Right lobe of liver (tissue), 4 donors: Measurements from ENCODE around the gene SLC25A52.

Experiments used
- POLR2A ChIP-seq: fragments of 450-650 bp; IDR thresholded peaks from one replicate; pipeline ENCODE4 v1.6.1; 2017; ENCODE audit warnings: antibody characterized with exemption, mild to moderate bottlenecking
- TF ChIP-seq, protein P1 (sequence below), 4 donors: fragments of 200-600 bp in 3 of 4; fragments of 450-650 bp in 1 of 4; IDR thresholded peaks; one replicate each; pipeline versions ENCODE4 v1.5.1 to v1.8.0; 2016 to 2022; ENCODE audit warnings: antibody characterized with exemption in 4 of 4, mild to moderate bottlenecking in 2 of 4
- donor health status: DM: no; HTN: no; CAD: no.
- donor health status: DM: no; HTN: no; CAD: no.
- donor health status: DM: no; HTN: yes; CAD: no.

DNA sequence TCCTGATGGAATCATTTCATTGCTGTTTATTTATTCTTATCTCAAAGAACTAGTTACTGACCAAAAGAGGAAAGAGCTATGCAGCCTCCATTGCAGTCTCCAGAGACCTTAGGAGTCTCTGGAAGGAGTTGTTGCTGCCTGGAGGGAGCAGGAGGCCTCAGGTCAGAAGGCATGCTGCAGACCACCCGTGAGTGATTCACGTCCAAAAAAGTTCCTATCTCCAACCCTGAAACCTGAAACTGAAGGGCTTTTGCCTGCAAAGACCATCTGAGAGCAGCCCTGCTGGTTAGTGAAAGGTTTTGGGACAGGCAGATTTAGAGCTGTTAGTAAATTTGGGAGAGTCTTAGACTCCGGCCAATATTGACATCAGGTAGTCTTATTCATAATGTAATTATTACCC lies 29.1 kb downstream of the SLC25A52 start:
- TF ChIP-seq, protein P1, sequence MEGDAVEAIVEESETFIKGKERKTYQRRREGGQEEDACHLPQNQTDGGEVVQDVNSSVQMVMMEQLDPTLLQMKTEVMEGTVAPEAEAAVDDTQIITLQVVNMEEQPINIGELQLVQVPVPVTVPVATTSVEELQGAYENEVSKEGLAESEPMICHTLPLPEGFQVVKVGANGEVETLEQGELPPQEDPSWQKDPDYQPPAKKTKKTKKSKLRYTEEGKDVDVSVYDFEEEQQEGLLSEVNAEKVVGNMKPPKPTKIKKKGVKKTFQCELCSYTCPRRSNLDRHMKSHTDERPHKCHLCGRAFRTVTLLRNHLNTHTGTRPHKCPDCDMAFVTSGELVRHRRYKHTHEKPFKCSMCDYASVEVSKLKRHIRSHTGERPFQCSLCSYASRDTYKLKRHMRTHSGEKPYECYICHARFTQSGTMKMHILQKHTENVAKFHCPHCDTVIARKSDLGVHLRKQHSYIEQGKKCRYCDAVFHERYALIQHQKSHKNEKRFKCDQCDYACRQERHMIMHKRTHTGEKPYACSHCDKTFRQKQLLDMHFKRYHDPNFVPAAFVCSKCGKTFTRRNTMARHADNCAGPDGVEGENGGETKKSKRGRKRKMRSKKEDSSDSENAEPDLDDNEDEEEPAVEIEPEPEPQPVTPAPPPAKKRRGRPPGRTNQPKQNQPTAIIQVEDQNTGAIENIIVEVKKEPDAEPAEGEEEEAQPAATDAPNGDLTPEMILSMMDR (IDR thresholded peaks at IDR 0.05) = no peak
- no peak for TF ChIP-seq POLR2A
